Measurements from ENCODE around the gene PDGFB.

GRCh38 chr22:39204216-39204615 is 40.6 kb downstream of the PDGFB start:
- TF ChIP-seq YY1 (IDR thresholded peaks at IDR 0.05; ENCODE audit: insufficient read depth, insufficient read length) (no peak), ZNF274 (IDR thresholded peaks at IDR 0.05; ENCODE audit: low read depth, low read length) (no peak), SUZ12 (IDR thresholded peaks at IDR 0.05; ENCODE audit: extremely low read depth, insufficient read depth, insufficient read length) (no peak)

All from NT2/D1 (cell line).